Measurements from ENCODE around the gene CLCF1.

Gene CLCF1

GRCh38 chr11:67393990-67394389 lies 20.6 kb upstream of the CLCF1 start:
- Histone ChIP-seq H3K4me3 (ENCODE audit: insufficient read depth in 1 of 2, low read depth in 1 of 2, low read length in 2 of 2) (no peak overlapping the region), H4K8ac (ENCODE audit: low read length) (no peak overlapping the region), H3K18ac (ENCODE audit: low read depth in 1 of 2, low read length in 2 of 2) (no peak overlapping the region), H2AFZ (ENCODE audit: low read depth, low read length) (no peak overlapping the region), H3K36me3 (ENCODE audit: control insufficient read depth in 1 of 2, insufficient read depth in 2 of 2, low read depth in 1 of 2, low read length in 2 of 2) (peaks cover 34 to 50% of the 10 kb centered on the region in 2 experiments), H3K9me3 (ENCODE audit: control insufficient read depth, low read length) (no peaks in the 10 kb centered on the region), H3K4me1 (ENCODE audit: control insufficient read depth, insufficient read depth, low read depth, low read length) (peaks cover 25% of the 10 kb centered on the region), H3K4ac (ENCODE audit: low read depth in 1 of 2, low read length in 2 of 2) (no peak overlapping the region), H2BK12ac (ENCODE audit: low read length in 2 of 2) (no peak overlapping the region), H2BK15ac (ENCODE audit: low read depth, poor library complexity, severe bottlenecking) (no peak overlapping the region), H3K9ac (ENCODE audit: low read length) (no peak overlapping the region), H2BK5ac (ENCODE audit: low read depth, low read length, poor library complexity, severe bottlenecking) (no peak overlapping the region), H3K79me1 (replicated peaks; ENCODE audit: low read length, poor library complexity, severe bottlenecking) (peaks cover 41% of the 10 kb centered on the region), H3K14ac (ENCODE audit: low read length in 2 of 2) (no peak overlapping the region), H3K27me3 (ENCODE audit: control insufficient read depth in 1 of 2, insufficient read depth in 1 of 2, low read length in 2 of 2) (no peaks in the 10 kb centered on the region), H3K23ac (ENCODE audit: low read length in 2 of 2) (no peak overlapping the region), H3K27ac (ENCODE audit: low read length, poor library complexity, severe bottlenecking) (no peak overlapping the region), H4K91ac (ENCODE audit: low read length) (no peak overlapping the region), H3K4me2 (ENCODE audit: low read length, poor library complexity, severe bottlenecking) (no peak overlapping the region), H2AK5ac (ENCODE audit: low read length, severe bottlenecking) (no peak overlapping the region), H2BK120ac (ENCODE audit: low read depth, low read length) (no peak overlapping the region)
- DNase-seq, result no peak
- 94% methylated on average over 5 of the region's 5 CpGs for WGBS

- no peak overlapping the region for H2BK12ac ChIP-seq (ENCODE audit: low read length in 2 of 2)
- no peaks in the 10 kb centered on the region for H3K27me3 ChIP-seq (ENCODE audit: control insufficient read depth in 1 of 2, insufficient read depth in 1 of 2, low read length in 2 of 2)
- no peak overlapping the region for H3K4ac ChIP-seq (ENCODE audit: low read depth in 1 of 2, low read length in 2 of 2)
- H4K91ac ChIP-seq (ENCODE audit: low read length), result peak overlapping the region; percentile 18
- 96% methylated on average over 18 of the region's 18 CpGs for WGBS
- H3K36me3 ChIP-seq (ENCODE audit: control insufficient read depth in 1 of 2, insufficient read depth in 2 of 2, low read depth in 1 of 2, low read length in 2 of 2), result peaks cover 28 to 45% of the 10 kb centered on the region in 2 experiments
- H3K9ac ChIP-seq (ENCODE audit: low read length), result no peak overlapping the region
- H2BK15ac ChIP-seq (ENCODE audit: low read depth, poor library complexity, severe bottlenecking), result no peak overlapping the region
- no peak overlapping the region for H3K18ac ChIP-seq (ENCODE audit: low read depth in 1 of 2, low read length in 2 of 2)
- H2AK5ac ChIP-seq (ENCODE audit: low read length, severe bottlenecking), result no peak overlapping the region
- no peak overlapping the region for H2BK120ac ChIP-seq (ENCODE audit: low read depth, low read length)
- H3K4me2 ChIP-seq (ENCODE audit: low read length, poor library complexity, severe bottlenecking), result no peak overlapping the region
- peak overlapping the region in 1 of 2 experiments; percentile 74 for H3K23ac ChIP-seq (ENCODE audit: low read length in 2 of 2)
- peaks cover 38% of the 10 kb centered on the region for H3K79me1 ChIP-seq (replicated peaks; ENCODE audit: low read length, poor library complexity, severe bottlenecking)
- H3K14ac ChIP-seq (ENCODE audit: low read length in 2 of 2), result no peak overlapping the region
- H3K4me3 ChIP-seq (ENCODE audit: insufficient read depth in 1 of 2, low read depth in 1 of 2, low read length in 2 of 2), result no peak overlapping the region
- no peaks in the 10 kb centered on the region for H3K9me3 ChIP-seq (ENCODE audit: control insufficient read depth, low read length)
- H4K8ac ChIP-seq (ENCODE audit: low read length), result no peak overlapping the region
- H3K27ac ChIP-seq (ENCODE audit: low read length, poor library complexity, severe bottlenecking), result no peak overlapping the region
- no peak overlapping the region for H2AFZ ChIP-seq (ENCODE audit: low read depth, low read length)
- DNase-seq, result no peak
- H3K4me1 ChIP-seq (ENCODE audit: control insufficient read depth, insufficient read depth, low read depth, low read length), result peaks cover 21% of the 10 kb centered on the region
- H2BK5ac ChIP-seq (ENCODE audit: low read depth, low read length, poor library complexity, severe bottlenecking), result no peak overlapping the region
These were observed 20.0 kb upstream of the CLCF1 start for GRCh38 chr11:67393437-67393836.

GRCh38 chr11:67392183-67392715 lies 18.9 kb upstream of the CLCF1 start:
- H2BK5ac ChIP-seq (ENCODE audit: low read depth, low read length, poor library complexity, severe bottlenecking), result no peak overlapping the region
- DNase-seq, result peak; percentile 49
- no peaks in the 10 kb centered on the region for H3K9me3 ChIP-seq (ENCODE audit: control insufficient read depth, low read length)
- no peak overlapping the region for H2BK15ac ChIP-seq (ENCODE audit: low read depth, poor library complexity, severe bottlenecking)
- peak overlapping the region; percentile 81 for H3K9ac ChIP-seq (ENCODE audit: low read length)
- peaks cover 16 to 33% of the 10 kb centered on the region in 2 experiments for H3K36me3 ChIP-seq (ENCODE audit: control insufficient read depth in 1 of 2, insufficient read depth in 2 of 2, low read depth in 1 of 2, low read length in 2 of 2)
- no peak overlapping the region for H2BK120ac ChIP-seq (ENCODE audit: low read depth, low read length)
- peak overlapping the region; percentile 40 for H4K8ac ChIP-seq (ENCODE audit: low read length)
- no peak overlapping the region for H3K27ac ChIP-seq (ENCODE audit: low read length, poor library complexity, severe bottlenecking)
- H2AK5ac ChIP-seq (ENCODE audit: low read length, severe bottlenecking), result no peak overlapping the region
- H3K4me2 ChIP-seq (ENCODE audit: low read length, poor library complexity, severe bottlenecking), result peak overlapping the region; percentile 91
- H3K4me3 ChIP-seq (ENCODE audit: insufficient read depth in 1 of 2, low read depth in 1 of 2, low read length in 2 of 2), result peak overlapping the region; percentile 87 to 91
- peak overlapping the region in 1 of 2 experiments; percentile 35 for H3K4ac ChIP-seq (ENCODE audit: low read depth in 1 of 2, low read length in 2 of 2)
- H3K4me1 ChIP-seq (ENCODE audit: control insufficient read depth, insufficient read depth, low read depth, low read length), result peaks cover 19% of the 10 kb centered on the region
- 14% methylated on average over 22 of the region's 31 CpGs for WGBS
- peak overlapping the region; percentile 91 for H2AFZ ChIP-seq (ENCODE audit: low read depth, low read length)
- peak overlapping the region in 1 of 2 experiments; percentile 94 for H3K14ac ChIP-seq (ENCODE audit: low read length in 2 of 2)
- H4K91ac ChIP-seq (ENCODE audit: low read length), result no peak overlapping the region
- peak overlapping the region in 1 of 2 experiments; percentile 92 for H3K23ac ChIP-seq (ENCODE audit: low read length in 2 of 2)
- peak overlapping the region in 1 of 2 experiments; percentile 91 for H3K18ac ChIP-seq (ENCODE audit: low read depth in 1 of 2, low read length in 2 of 2)
- H3K79me1 ChIP-seq (replicated peaks; ENCODE audit: low read length, poor library complexity, severe bottlenecking), result peaks cover 29% of the 10 kb centered on the region
- peaks cover 0 to 4% of the 10 kb centered on the region in 2 experiments for H3K27me3 ChIP-seq (ENCODE audit: control insufficient read depth in 1 of 2, insufficient read depth in 1 of 2, low read length in 2 of 2)
- peak overlapping the region; percentile 29 to 84 for H2BK12ac ChIP-seq (ENCODE audit: low read length in 2 of 2)

- H2BK5ac ChIP-seq (ENCODE audit: low read depth, low read length, poor library complexity, severe bottlenecking), result peak within 1 kb of the TSS; percentile 54
- peaks cover 0 to 11% of the 10 kb centered on the region in 2 experiments for H3K27me3 ChIP-seq (ENCODE audit: control insufficient read depth in 1 of 2, insufficient read depth in 1 of 2, low read length in 2 of 2)
- H4K8ac ChIP-seq (ENCODE audit: low read length), result peak within 1 kb of the TSS; percentile 83
- H3K18ac ChIP-seq (ENCODE audit: low read depth in 1 of 2, low read length in 2 of 2), result peak within 1 kb of the TSS; percentile 84 to 91
- peak within 1 kb of the TSS; percentile 87 to 91 for H3K4me3 ChIP-seq (ENCODE audit: insufficient read depth in 1 of 2, low read depth in 1 of 2, low read length in 2 of 2)
- no peaks in the 10 kb centered on the region for H3K9me3 ChIP-seq (ENCODE audit: control insufficient read depth, low read length)
- peak within 1 kb of the TSS; percentile 57 for H2BK120ac ChIP-seq (ENCODE audit: low read depth, low read length)
- H3K4me2 ChIP-seq (ENCODE audit: low read length, poor library complexity, severe bottlenecking), result peak within 1 kb of the TSS; percentile 91
- peak within 1 kb of the TSS; percentile 62 to 94 for H3K14ac ChIP-seq (ENCODE audit: low read length in 2 of 2)
- H3K23ac ChIP-seq (ENCODE audit: low read length in 2 of 2), result peak within 1 kb of the TSS in 1 of 2 experiments; percentile 92
- under 1% methylated on average over 58 of the region's 75 CpGs for WGBS
- peak within 1 kb of the TSS; percentile 51 for H3K27ac ChIP-seq (ENCODE audit: low read length, poor library complexity, severe bottlenecking)
- H4K91ac ChIP-seq (ENCODE audit: low read length), result peak within 1 kb of the TSS; percentile 79
- H3K36me3 ChIP-seq (ENCODE audit: control insufficient read depth in 1 of 2, insufficient read depth in 2 of 2, low read depth in 1 of 2, low read length in 2 of 2), result peaks cover 16 to 26% of the 10 kb centered on the region in 2 experiments
- peaks cover 23% of the 10 kb centered on the region for H3K79me1 ChIP-seq (replicated peaks; ENCODE audit: low read length, poor library complexity, severe bottlenecking)
- H3K4ac ChIP-seq (ENCODE audit: low read depth in 1 of 2, low read length in 2 of 2), result peak within 1 kb of the TSS; percentile 62 to 68
- DNase-seq, result peak; percentile 95
- no peak within 1 kb of the TSS for H2AK5ac ChIP-seq (ENCODE audit: low read length, severe bottlenecking)
- H2AFZ ChIP-seq (ENCODE audit: low read depth, low read length), result peak within 1 kb of the TSS; percentile 91
- H3K9ac ChIP-seq (ENCODE audit: low read length), result peak within 1 kb of the TSS; percentile 90
- no peak within 1 kb of the TSS for H2BK15ac ChIP-seq (ENCODE audit: low read depth, poor library complexity, severe bottlenecking)
- H2BK12ac ChIP-seq (ENCODE audit: low read length in 2 of 2), result peak within 1 kb of the TSS; percentile 55 to 84
- peaks cover 17% of the 10 kb centered on the region for H3K4me1 ChIP-seq (ENCODE audit: control insufficient read depth, insufficient read depth, low read depth, low read length)
These were observed 18.1 kb upstream of the CLCF1 start, which contains the start of gene RAD9A for GRCh38 chr11:67391304-67392182. Gene RAD9A (plus strand): TSS chr11:67391986. CDS start chr11:67392045, 59 bp downstream.
